GM19099 (cell line): ENCODE results near the gene STAG3.

Source experiments
- POLR2A ChIP-seq: IDR thresholded peaks from 3 replicates; pipeline ENCODE4 v1.6.1; 2011; ENCODE audit warnings: low read depth; ENCODE audit not compliant: insufficient read length; ENCODE audit errors: extremely low read depth

The STAG3 gene

DNA sequence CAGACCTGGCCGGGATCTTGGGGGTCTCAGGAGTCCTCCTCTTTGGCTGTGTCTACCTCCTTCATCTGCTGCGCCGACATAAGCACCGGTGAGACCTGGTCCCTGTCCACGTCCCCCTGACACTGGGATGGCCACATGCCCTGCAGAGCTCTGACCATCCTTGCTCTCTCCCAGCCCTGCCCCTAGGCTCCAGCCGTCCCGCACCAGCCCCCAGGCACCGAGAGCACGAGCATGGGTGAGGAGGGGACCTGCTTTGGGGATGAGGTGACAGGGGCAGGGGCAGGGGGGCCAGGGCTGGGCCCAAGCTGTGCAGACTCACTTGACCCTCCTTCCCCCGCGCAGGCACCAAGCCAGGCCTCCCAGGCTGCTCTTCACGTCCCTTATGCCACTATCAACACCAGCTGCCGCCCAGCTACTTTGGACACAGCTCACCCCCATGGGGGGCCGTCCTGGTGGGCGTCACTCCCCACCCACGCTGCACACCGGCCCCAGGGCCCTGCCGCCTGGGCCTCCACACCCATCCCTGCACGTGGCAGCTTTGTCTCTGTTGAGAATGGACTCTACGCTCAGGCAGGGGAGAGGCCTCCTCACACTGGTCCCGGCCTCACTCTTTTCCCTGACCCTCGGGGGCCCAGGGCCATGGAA lies 43.0 kb downstream of the STAG3 start:
- no peak for TF ChIP-seq POLR2A

DNA sequence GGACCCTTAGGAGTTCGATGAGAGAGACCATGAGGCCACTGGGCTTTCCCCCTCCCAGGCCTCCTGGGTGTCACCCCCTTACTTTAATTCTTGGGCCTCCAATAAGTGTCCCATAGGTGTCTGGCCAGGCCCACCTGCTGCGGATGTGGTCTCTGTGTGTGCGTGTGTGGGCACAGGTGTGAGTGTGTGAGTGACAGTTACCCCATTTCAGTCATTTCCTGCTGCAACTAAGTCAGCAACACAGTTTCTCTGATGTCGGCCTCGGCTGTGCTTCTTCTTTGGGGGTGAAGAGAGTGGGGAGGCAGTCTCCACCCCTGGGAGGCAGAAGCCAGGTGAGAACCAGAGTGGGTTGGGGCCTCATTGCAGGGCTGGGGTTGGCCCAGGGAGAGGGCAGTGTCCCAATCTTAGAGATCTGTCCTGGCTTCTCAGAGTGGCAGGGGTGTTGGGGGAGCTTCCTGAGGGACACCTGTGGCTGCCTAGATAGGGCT lies 43.6 kb downstream of the STAG3 start:
- TF ChIP-seq POLR2A, result peak; percentile 69

DNA sequence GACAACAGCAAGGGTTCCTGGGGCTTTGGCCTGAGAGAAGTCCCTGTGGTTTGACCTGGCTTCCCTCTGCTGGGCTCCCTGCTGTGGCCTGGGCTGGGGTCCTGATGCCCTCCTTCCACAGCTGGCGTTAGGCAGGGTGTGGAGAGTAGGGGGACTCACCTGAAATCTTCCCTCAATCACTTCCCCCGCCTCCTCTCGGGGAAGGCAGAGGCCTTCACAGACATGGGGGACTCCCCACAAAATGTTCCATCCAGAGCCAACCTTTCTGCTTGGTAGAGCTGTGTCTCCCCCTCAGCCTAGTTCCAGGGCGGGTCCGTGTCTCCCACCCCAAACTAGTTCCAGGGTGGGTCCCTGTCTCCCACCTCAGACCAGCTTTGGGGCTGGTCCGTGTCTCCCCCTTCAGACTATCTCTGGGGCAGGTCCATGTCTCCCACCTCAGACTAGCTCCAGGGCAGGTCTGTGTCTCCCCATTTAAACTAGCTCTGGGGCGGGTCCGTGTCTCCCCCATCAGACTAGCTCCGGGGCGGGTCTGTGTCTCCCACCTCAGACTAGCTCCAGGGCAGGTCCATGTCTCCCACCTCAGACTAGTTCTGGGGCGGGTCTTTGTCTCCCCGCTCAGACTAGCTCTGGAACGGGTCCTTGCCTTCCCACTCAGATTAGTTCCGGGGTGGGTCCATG lies 44.2 kb downstream of the STAG3 start:
- TF ChIP-seq POLR2A, result no peak

DNA sequence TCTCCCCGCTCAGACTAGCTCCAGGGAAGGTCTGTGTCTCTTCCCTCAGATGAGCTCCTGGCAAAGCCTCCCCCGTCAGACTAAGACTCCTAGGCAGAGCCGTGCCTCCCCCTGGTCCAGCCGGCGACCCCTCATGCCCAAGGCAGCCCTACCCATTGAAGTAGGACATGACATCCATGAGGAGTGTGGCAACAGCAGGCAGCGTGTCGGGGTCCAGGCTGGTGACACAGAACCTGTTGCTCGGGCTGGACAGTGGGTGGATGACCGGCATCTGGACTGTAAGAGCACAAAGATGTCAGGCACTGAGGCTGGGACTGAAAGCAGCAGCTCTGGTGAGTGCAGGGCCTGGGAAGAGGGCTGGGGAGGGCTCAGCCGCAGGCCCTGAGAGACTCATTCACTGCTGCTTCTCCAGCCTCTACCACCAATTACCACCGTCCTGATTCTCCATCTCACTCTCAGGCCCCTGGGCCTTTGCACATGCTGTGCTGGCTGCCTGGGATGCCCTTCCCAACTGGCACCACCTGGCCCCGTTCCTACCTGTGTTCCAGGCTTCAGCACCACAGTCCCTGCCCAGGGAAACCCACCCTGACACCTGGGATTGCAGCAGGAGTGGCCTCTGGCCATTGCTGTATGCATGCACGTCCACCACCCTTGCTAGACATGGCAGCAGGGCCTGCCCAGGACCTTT lies 44.9 kb downstream of the STAG3 start:
- TF ChIP-seq POLR2A, result no peak

DNA sequence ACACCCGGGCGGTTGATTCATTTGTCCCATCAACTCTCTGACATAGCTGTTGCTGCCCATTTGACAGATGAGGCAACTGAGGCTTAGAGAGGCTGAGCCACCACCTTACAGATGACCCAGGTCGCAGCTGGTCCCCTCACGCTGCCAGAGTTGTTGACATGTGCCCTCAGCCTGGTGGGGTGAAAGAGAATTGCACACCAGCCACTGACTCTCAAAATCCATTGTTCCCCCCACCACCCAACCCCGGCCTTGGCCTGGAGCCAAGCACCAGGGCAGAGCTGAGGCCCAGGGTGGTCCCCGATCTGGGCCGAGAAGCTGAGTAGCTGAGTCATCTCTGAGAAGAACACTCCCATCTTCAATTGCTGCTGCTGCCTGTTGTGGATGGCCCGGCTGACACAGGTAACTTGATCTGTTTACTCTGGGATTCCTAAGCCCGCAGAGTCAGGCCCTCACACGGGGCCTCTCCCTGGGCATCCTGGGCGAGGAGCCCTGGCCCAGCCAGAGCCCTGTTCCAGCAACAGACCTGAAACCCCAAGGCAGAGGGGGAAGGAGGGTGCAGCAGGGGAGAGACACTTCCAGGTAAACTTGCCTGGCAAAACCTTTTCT lies 69.5 kb downstream of the STAG3 start:
- no peak for TF ChIP-seq POLR2A

DNA sequence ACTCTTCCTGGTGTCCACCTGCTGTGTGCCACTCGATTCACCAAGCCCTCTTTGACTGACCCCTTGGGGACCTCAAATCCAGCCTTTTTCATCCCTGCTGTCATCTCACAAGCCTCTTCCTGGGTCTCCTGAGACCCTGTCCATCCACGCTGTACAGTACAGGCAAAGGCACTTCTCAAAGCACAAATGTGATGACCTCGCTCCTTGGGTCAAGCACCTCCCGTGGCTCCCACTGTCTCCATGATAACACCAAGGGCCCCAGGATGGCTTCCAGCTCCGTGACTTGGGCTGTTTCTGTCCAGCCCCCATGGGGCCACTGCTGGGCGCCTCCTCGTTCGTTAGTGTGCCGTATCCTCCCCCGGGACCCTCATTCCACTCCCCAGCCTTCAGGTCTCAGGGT lies 70.8 kb downstream of the STAG3 start:
- TF ChIP-seq POLR2A, result no peak

DNA sequence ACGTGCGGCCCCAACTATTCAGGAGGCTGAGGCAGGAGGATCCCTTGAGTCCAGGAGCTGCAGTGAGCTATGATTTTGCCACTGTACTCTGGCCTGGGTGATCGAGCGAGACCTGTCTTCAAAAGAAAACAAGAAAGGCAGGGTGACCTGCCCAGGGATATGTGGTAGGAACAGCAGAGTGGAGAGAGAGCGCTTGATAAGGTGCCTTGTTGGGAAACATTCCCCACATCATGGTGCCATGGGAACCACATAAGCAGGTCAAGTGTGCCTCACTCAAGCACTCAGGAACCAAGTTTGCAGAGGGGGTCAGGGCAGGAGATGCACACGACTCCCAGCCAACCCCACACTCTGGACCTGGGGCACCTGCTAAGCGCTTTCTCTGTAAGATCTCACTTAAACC lies 79.3 kb downstream of the STAG3 start:
- TF ChIP-seq POLR2A, result no peak
